COR-L47 (cell line): Measurements from ENCODE around the gene NLRC5.
"Not testable (repeated sequence)": the region's sequence is repeated elsewhere in the genome, so short reads cannot be mapped to it uniquely, and the experiment has no call there.

ENCODE experiments used
- DNase-seq: peaks from one replicate; lab custom pipeline; 2025; lab: John Stamatoyannopoulos, UW

Gene NLRC5

GRCh38 chr16:56961386-56961785 lies 28.0 kb upstream of the NLRC5 start:
- DNase-seq, result no peak

GRCh38 chr16:56961851-56962281 lies 27.5 kb upstream of the NLRC5 start, which contains the start of gene CETP:
Gene CETP, plus strand, starts transcription at chr16:56961950. Its CDS starts 30 bp downstream, at chr16:56961980.
- no peak for DNase-seq

GRCh38 chr16:56964243-56965148 lies 24.9 kb upstream of the NLRC5 start:
- DNase-seq, result no peak

GRCh38 chr16:56965149-56966092 lies 23.9 kb upstream of the NLRC5 start:
- DNase-seq, result no peak

- no peak for DNase-seq
These were observed 23.3 kb upstream of the NLRC5 start for GRCh38 chr16:56966093-56966475.

GRCh38 chr16:56967733-56968132 lies 21.6 kb upstream of the NLRC5 start:
- DNase-seq, result no peak

GRCh38 chr16:56969769-56970168 lies 19.6 kb upstream of the NLRC5 start:
- DNase-seq, result no peak

- no peak for DNase-seq
These were observed 18.2 kb upstream of the NLRC5 start for GRCh38 chr16:56970934-56971767.

- no peak for DNase-seq
These were observed 17.7 kb upstream of the NLRC5 start for GRCh38 chr16:56971768-56972043.

GRCh38 chr16:56972403-56973293 lies 16.7 kb upstream of the NLRC5 start:
- DNase-seq, result no peak

GRCh38 chr16:56973294-56973689 lies 16.1 kb upstream of the NLRC5 start:
- no peak for DNase-seq

GRCh38 chr16:56973899-56974298 lies 15.5 kb upstream of the NLRC5 start:
- not testable (repeated sequence) for DNase-seq

- no peak for DNase-seq
These were observed 14.6 kb upstream of the NLRC5 start for GRCh38 chr16:56974549-56975300.

- no peak for DNase-seq
These were observed 13.6 kb upstream of the NLRC5 start for GRCh38 chr16:56975714-56976113.

- no peak for DNase-seq
These were observed 12.1 kb upstream of the NLRC5 start for GRCh38 chr16:56977216-56977615.

GRCh38 chr16:56977823-56978430 lies 11.4 kb upstream of the NLRC5 start:
- DNase-seq, result no peak

GRCh38 chr16:56980201-56980535 lies 9.2 kb upstream of the NLRC5 start:
- no peak for DNase-seq

GRCh38 chr16:56980792-56981724 lies 8.3 kb upstream of the NLRC5 start:
- DNase-seq, result no peak
